PFSK-1 (cell line): ENCODE data around the gene RASAL3.

Source experiments
- FOXP2 ChIP-seq: optimal IDR thresholded peaks from 2 replicates; pipeline ENCODE3; 2011; ENCODE audit warnings: borderline replicate concordance, control low read depth, inconsistent platforms; ENCODE audit not compliant: insufficient read depth; ENCODE audit errors: extremely low read length, extremely low read depth
- POLR2AphosphoS5 ChIP-seq: IDR thresholded peaks from 2 replicates; pipeline ENCODE4 v1.6.1; 2012; ENCODE audit warnings: low read depth, mild to moderate bottlenecking, control low read depth, low read length, moderate library complexity
- REST ChIP-seq, 2 experiments: IDR thresholded peaks; 2 replicates each; pipeline versions ENCODE4 v1.6.1 to v1.8.0; 2011 to 2012; ENCODE audit warnings: low read depth in 2 of 2, low read length in 2 of 2, control low read depth in 1 of 2, inconsistent platforms in 1 of 2, mild to moderate bottlenecking in 1 of 2, moderate library complexity in 1 of 2; ENCODE audit not compliant: insufficient read depth in 1 of 2
- SIN3A ChIP-seq: IDR thresholded peaks from 2 replicates; pipeline ENCODE4 v1.6.1; 2012; ENCODE audit warnings: mild to moderate bottlenecking, low read length, moderate library complexity, borderline replicate concordance; ENCODE audit not compliant: insufficient read depth
- TAF1 ChIP-seq: IDR thresholded peaks from 2 replicates; pipeline ENCODE4 v1.6.1; 2012; ENCODE audit warnings: low read length, control low read depth, borderline replicate concordance; ENCODE audit not compliant: insufficient read depth

- TF ChIP-seq POLR2AphosphoS5 = no peak
- no peak for TF ChIP-seq FOXP2
- no peak for TF ChIP-seq REST (IDR thresholded peaks at IDR 0.05; ENCODE audit: insufficient read depth in 1 of 2, low read depth in 2 of 2, low read length in 2 of 2)
- no peak for TF ChIP-seq TAF1
- no peak for TF ChIP-seq SIN3A
Measured at GRCh38 chr19:15402411-15403150, 61.8 kb downstream of the RASAL3 start.
